GM12892 (cell line): ENCODE measurements around the gene PPP1R9B.

Source experiments
- DNase-seq: peaks from one replicate; pipeline ENCODE4 v3.0.0; 2011; ENCODE audit not compliant: insufficient read length
- FAIRE-seq: peaks from 2 replicates; lab custom pipeline; 2011; peaks lifted over from hg19 to GRCh38; lab: Jason Lieb, UNC
- POLR2A ChIP-seq: IDR thresholded peaks from 2 replicates; pipeline ENCODE4 v1.6.1; 2011; ENCODE audit warnings: low read depth, low read length, control low read depth
- POLR2AphosphoS5 ChIP-seq: IDR thresholded peaks from 2 replicates; pipeline ENCODE4 v1.6.1; 2011; ENCODE audit warnings: low read depth, low read length, control low read depth
- TAF1 ChIP-seq: IDR thresholded peaks from 2 replicates; pipeline ENCODE4 v1.6.1; 2011; ENCODE audit warnings: low read depth, mild to moderate bottlenecking, control low read depth, low read length, borderline replicate concordance

Gene PPP1R9B

DNA sequence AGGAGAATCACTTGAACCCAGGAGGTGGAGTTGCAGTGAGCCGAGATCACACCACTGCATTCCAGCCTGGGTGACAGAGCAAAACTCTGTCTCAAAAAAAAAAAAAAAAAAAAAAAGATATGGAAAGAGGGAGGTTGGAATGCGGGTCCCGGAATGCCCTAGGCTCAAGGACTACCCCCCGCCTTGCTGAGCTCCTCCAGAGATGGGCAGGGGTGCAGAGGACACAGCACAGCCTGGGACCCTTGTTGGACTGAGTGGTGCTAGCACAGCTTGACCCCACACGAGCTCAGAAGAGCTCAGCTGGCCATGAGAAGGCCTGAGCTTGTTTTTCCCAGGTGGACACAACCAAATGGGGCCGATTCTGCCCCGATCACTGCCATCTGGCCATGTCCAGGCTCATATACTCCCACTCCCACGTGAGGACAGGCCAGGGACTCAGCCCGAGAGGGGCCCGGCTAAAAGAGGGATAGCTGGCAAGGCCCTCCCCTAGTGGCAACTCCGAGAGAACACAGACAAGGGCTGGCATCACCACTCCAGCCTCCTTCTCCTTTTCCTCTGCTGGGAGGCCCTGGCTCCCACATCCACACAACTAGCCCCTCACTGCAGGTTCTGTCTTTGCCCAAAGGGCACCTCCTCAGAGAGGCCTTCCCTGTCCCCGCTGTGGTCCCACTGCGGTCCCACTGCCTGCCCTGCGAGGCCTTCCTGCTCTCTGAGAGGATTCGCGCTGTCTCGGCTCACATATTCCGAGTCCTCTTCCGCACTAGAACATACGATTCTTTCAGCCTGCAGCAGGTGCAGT, 26.3 kb upstream of the PPP1R9B start:
- no peak for FAIRE-seq
- no peak for TF ChIP-seq POLR2A
- TF ChIP-seq POLR2AphosphoS5 = no peak
- no peak for TF ChIP-seq TAF1
- DNase-seq = no peak

DNA sequence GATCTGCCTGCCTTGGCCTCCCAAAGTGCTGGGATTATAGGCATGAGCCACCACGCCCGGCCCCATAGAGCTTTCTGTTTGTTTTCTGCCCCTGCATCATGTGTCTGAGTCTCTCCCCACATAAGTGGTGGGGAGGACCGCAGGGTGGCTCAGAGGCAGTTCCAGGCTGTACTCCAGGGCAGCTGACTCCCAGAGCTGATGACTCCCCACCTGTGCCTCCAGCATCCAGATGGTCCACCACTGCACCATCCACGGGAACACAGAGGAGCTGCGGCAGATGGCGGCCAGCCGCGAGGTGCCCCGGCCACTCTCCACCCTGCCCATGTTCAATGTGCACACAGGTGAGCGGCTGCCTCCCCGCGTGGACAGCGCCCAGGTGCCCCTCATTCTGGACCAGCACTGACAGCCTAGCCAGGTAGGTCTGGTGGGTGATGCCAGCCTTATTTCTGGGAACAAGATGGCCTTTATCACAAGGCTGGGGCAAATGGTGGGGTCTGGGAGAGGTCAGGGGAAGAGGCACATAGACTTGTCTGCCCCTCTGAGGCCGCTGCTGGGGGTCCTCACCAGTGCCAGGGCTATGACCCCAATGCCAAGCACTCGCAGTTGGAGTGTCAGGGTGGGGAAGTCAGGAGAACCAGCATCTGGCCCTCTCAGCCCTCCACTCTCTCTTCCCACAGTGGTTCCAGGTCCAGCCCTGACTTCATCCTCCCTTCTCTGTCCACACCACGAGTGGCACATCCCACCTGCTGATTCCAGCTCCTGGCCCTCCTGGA, 24.7 kb upstream of the PPP1R9B start:
- TF ChIP-seq POLR2A (no peak), TAF1 (no peak), POLR2AphosphoS5 (no peak)
- FAIRE-seq (no peak), DNase-seq (no peak)

DNA sequence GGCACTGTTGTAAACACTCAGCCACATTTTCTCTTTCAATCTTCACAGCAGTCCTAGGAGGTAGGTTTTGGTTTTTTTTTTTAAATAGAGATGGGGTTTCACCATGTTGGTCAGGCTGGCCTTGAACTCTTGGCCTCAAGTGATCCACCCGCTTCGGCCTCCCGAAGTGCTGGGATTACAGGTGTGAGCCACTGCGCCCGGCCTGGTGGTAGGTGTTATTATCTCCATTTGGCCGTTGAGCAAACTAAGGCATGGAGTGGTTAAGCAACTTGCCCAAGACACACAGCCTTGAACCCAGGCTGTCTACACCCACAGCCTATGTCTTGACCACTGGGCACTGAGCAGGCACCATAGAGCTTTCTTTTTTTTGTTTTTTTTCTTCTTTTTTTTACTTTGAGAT, 24.0 kb upstream of the PPP1R9B start:
- DNase-seq (no peak), FAIRE-seq (no peak)
- TF ChIP-seq TAF1 (no peak), POLR2AphosphoS5 (no peak), POLR2A (no peak)

DNA sequence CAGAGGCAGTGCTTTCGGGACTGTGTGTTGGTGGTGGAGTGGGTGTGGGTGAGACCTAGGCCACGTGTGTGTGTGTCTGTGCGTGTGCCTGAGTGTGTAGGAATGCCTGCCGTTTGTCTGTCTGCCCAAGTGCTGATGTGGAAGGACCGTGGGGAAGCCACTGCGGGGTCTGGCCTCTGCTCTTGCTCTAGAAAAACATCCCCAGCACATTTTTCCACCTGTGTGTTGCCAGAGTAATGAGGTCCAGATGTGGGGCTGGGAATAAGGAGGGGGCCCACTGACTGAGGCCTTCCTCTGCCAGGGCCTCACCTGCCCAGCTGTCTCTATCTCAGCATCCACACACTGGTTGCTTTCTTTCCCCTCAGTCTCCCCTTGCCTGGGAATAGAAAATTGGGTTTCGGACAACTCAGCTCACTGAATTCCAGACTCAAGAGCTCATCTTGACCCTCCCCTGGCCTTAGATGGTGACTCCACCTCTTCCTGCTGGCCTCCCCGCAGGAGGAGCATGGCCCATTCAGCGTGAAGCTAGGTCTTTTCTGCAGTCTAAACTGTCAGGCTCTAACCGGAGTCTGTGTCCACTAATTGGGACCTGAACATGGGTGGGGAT, 23.0 kb upstream of the PPP1R9B start:
- no peak for DNase-seq
- FAIRE-seq = no peak

GRCh38 chr17:50172936-50173334, 22.5 kb upstream of the PPP1R9B start:
- TF ChIP-seq POLR2AphosphoS5 = no peak
- no peak for TF ChIP-seq TAF1
- TF ChIP-seq POLR2A = no peak
- no peak for DNase-seq
- FAIRE-seq = no peak

More for the DNA sequence above, 23.0 kb upstream of the PPP1R9B start:
- no peak for TF ChIP-seq POLR2A
- no peak for TF ChIP-seq POLR2AphosphoS5
- no peak for TF ChIP-seq TAF1

DNA sequence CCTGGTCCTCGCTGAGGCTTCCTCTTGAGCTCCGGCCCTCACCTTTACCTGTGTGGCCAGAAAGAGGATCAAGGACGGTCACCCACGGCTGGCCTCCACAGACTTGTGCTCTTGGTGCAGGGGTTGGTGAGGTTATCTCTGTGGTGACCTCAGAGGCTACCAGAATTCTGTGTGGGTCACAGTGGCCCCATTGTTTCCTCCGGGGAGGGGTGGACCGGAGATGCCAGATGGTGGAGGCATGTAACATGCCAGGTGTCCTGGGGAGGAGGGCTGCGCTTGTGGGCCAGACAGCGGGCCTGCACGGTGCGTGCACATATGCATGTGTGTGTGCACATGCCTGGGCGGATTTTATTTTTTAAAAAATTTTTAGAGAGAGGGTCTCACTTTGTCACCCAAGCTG, 21.7 kb upstream of the PPP1R9B start:
- DNase-seq = no peak
- no peak for FAIRE-seq
- TF ChIP-seq POLR2AphosphoS5 (no peak), TAF1 (no peak), POLR2A (no peak)

- TF ChIP-seq TAF1 (no peak), POLR2AphosphoS5 (no peak), POLR2A (no peak)
- DNase-seq (no peak), FAIRE-seq (no peak)
These were observed 21.0 kb upstream of the PPP1R9B start for GRCh38 chr17:50171371-50172071.

DNA sequence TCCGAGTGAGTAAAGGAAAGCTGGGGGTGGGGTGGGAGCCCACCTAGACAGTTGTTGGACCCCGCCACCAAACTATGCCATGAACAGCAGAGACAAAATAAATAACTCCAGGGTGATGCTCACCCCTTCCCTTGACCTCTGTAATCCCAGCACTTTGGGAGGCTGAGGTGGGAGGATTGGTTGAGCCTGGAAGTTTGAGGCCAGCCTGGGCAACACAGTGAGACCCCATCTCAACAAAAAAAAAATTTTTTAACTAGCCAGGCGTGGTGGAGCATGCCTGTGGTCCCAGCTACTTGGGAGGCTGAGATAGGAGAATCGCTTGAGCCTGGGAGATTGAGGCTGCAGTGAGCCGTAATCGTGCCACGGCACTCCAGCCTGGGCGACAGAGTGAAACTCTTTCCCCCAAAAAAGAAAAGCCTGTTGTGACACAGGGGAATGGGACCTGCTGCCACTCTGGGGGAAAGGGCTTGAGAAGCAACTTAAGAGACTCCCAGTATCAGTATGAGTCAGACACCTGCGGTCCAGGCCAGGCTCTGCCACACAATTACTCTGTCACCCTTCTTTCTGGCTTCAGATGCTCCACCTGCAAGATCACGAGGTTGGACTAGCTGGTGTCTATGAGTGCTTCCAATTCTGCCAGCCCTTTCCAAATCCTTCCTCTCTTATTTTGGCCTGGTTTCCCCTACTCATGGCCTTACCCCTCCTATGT, 20.3 kb upstream of the PPP1R9B start:
- FAIRE-seq = peak; percentile 80
- peak; percentile 63 for DNase-seq
- TF ChIP-seq POLR2AphosphoS5 (no peak), TAF1 (no peak), POLR2A (no peak)

DNA sequence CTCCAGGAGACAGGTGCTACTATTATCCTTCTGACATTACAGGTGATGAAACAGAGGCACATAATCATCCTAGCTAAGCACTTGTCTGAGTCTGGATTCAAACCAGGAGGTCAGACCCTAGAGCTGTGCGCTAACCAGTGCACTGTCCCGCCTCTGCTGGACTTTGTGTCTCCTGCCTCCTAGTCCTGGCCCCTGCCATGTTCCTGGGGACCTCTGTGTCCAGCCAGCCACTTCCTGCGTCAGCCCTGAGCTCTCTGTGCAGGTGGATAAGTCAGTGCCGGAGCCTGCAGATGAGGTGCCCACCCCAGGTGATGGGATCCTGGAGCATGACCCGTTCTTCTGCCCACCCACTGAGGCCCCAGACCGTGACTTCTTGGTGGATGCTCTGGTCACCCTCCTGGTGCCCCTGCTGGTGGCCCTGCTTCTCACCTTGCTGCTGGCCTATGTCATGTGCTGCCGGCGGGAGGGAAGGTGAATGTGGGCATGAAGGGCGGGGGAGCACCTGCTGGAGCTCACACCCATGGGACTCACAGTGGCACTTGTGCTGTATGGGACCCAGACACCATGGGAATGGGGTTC, 19.5 kb upstream of the PPP1R9B start:
- TF ChIP-seq POLR2A (no peak), TAF1 (no peak), POLR2AphosphoS5 (no peak)
- no peak for FAIRE-seq
- DNase-seq = no peak

- TF ChIP-seq TAF1 (no peak), POLR2A (no peak), POLR2AphosphoS5 (no peak)
- FAIRE-seq (peak; percentile 86), DNase-seq (peak; percentile 59)
These were observed 18.8 kb upstream of the PPP1R9B start for GRCh38 chr17:50169121-50169764.
